ENCODE results near the gene STXBP1. TPM values are rescaled to one million over a fixed set of nuclear protein-coding genes. Genes with fewer than 3 reads are reported as not detected.

Gene STXBP1
- total RNA-seq, 1 experiment from 2014 or later, result 10.9 TPM

GRCh38 chr9:127689329-127690000 is 77.4 kb downstream of the STXBP1 start:
- ChIA-PET POLR2A (ENCODE audit: low non-redundant PET) (no interaction called here), CTCF (no interaction called here)
- DNase-seq (ENCODE audit: low spot score), result no peak
- no peaks in the 10 kb centered on the region for H3K4me1 ChIP-seq (ENCODE audit: insufficient read depth, low read length, poor library complexity, severe bottlenecking)
- intact Hi-C loops (cut with micrococcal nuclease; ENCODE audit: unreplicated experiment), result no loop called here
- no TSS peak for BruUV-seq (replicated peaks)
- H3K27me3 ChIP-seq (replicated peaks; ENCODE audit: insufficient read depth, low read depth, low read length, poor library complexity), result no peaks in the 10 kb centered on the region
- no peak overlapping the region for H3K4me3 ChIP-seq (ENCODE audit: low read depth, low read length, poor library complexity, severe bottlenecking)
- H3K27ac ChIP-seq (ENCODE audit: low read depth, low read length, poor library complexity, severe bottlenecking), result no peak overlapping the region
- no peaks in the 10 kb centered on the region for H3K36me3 ChIP-seq (ENCODE audit: insufficient read depth, low read length, poor library complexity, severe bottlenecking)
- TF ChIP-seq CTCF (conservative IDR thresholded peaks at IDR 0.05; ENCODE audit: low read depth, low read length) (no peak), EZH2 (IDR thresholded peaks at IDR 0.05; ENCODE audit: borderline replicate concordance, low read depth, low read length, poor library complexity, severe bottlenecking) (no peak)
- H3K9me3 ChIP-seq (ENCODE audit: low read depth, low read length, poor library complexity, severe bottlenecking), result no peaks in the 10 kb centered on the region

- ChIA-PET CTCF (no interaction called here), POLR2A (ENCODE audit: low non-redundant PET) (no interaction called here)
- no TSS peak for BruUV-seq (replicated peaks)
- no peak for DNase-seq (ENCODE audit: low spot score)
- intact Hi-C loops (cut with micrococcal nuclease; ENCODE audit: unreplicated experiment), result no loop called here
- H3K4me1 ChIP-seq (ENCODE audit: insufficient read depth, low read length, poor library complexity, severe bottlenecking), result no peaks in the 10 kb centered on the region
- TF ChIP-seq CTCF (conservative IDR thresholded peaks at IDR 0.05; ENCODE audit: low read depth, low read length) (no peak), EZH2 (IDR thresholded peaks at IDR 0.05; ENCODE audit: borderline replicate concordance, low read depth, low read length, poor library complexity, severe bottlenecking) (no peak)
- H3K36me3 ChIP-seq (ENCODE audit: insufficient read depth, low read length, poor library complexity, severe bottlenecking), result no peaks in the 10 kb centered on the region
- H3K27ac ChIP-seq (ENCODE audit: low read depth, low read length, poor library complexity, severe bottlenecking), result no peak overlapping the region
- H3K27me3 ChIP-seq (replicated peaks; ENCODE audit: insufficient read depth, low read depth, low read length, poor library complexity), result no peaks in the 10 kb centered on the region
- H3K4me3 ChIP-seq (ENCODE audit: low read depth, low read length, poor library complexity, severe bottlenecking), result no peak overlapping the region
- no peaks in the 10 kb centered on the region for H3K9me3 ChIP-seq (ENCODE audit: low read depth, low read length, poor library complexity, severe bottlenecking)
Observed at GRCh38 chr9:127690735-127691134, 78.7 kb downstream of the STXBP1 start.

- ChIA-PET POLR2A (ENCODE audit: low non-redundant PET) (no interaction called here), CTCF (no interaction called here)
- H3K4me3 ChIP-seq (ENCODE audit: low read depth, low read length, poor library complexity, severe bottlenecking), result no peak overlapping the region
- H3K4me1 ChIP-seq (ENCODE audit: insufficient read depth, low read length, poor library complexity, severe bottlenecking), result no peaks in the 10 kb centered on the region
- BruUV-seq (replicated peaks), result no TSS peak
- no peak for DNase-seq (ENCODE audit: low spot score)
- TF ChIP-seq EZH2 (IDR thresholded peaks at IDR 0.05; ENCODE audit: borderline replicate concordance, low read depth, low read length, poor library complexity, severe bottlenecking) (no peak), CTCF (conservative IDR thresholded peaks at IDR 0.05; ENCODE audit: low read depth, low read length) (no peak)
- H3K36me3 ChIP-seq (ENCODE audit: insufficient read depth, low read length, poor library complexity, severe bottlenecking), result no peaks in the 10 kb centered on the region
- intact Hi-C loops (cut with micrococcal nuclease; ENCODE audit: unreplicated experiment), result no loop called here
- no peak overlapping the region for H3K27ac ChIP-seq (ENCODE audit: low read depth, low read length, poor library complexity, severe bottlenecking)
- H3K27me3 ChIP-seq (replicated peaks; ENCODE audit: insufficient read depth, low read depth, low read length, poor library complexity), result no peaks in the 10 kb centered on the region
- no peaks in the 10 kb centered on the region for H3K9me3 ChIP-seq (ENCODE audit: low read depth, low read length, poor library complexity, severe bottlenecking)
Observed at GRCh38 chr9:127692071-127692470, 80.0 kb downstream of the STXBP1 start.
